EH (cell line): Measurements from ENCODE around the gene EVI5.

Experiments used
- DNase-seq: peaks from one replicate; pipeline ENCODE4 v3.0.0-alpha.2; 2015; ENCODE audit warnings: low read depth

EVI5 gene

DNA sequence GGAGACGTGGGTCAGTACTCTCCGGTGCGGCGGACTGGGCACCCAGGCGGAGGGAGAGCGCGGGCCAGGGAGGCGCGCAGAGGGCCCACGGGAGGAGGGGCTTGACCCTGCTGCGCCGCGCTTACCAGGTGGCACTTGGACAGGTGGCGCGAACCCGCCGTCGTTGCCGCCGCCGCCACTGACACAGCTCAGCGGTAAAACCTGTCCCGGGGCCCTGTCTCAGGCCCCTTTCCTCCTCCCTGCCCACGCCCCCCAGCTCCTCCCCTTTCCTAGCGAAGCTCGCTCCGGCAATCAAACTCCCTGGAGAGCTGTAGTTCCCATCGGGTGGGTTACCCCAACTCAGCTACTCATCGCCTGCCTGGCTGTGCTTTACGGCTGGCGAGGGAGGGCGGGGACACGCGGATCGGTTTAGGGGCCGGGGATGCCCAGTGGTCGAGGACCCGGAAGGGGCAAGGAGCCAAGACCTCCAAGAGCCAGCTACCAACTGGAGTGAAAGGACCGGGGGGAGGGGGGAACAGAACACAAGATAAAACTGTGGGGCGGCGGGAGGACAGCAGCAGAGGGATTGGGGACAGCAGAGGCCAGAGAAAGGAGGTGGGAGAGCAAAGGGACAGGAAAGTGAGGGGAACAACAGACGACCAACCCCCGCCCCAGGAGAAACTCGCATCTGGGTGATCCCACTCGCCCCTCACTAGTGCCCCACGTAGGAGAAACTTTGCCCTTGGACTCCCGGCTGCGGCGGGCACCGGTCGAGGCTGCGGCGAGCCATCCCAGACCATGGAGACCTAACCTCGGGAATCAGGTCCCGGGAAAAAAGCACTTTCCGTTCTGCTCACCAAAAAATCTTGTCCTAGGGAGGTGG lies 301.1 kb downstream of the EVI5 start:
- DNase-seq = no peak

DNA sequence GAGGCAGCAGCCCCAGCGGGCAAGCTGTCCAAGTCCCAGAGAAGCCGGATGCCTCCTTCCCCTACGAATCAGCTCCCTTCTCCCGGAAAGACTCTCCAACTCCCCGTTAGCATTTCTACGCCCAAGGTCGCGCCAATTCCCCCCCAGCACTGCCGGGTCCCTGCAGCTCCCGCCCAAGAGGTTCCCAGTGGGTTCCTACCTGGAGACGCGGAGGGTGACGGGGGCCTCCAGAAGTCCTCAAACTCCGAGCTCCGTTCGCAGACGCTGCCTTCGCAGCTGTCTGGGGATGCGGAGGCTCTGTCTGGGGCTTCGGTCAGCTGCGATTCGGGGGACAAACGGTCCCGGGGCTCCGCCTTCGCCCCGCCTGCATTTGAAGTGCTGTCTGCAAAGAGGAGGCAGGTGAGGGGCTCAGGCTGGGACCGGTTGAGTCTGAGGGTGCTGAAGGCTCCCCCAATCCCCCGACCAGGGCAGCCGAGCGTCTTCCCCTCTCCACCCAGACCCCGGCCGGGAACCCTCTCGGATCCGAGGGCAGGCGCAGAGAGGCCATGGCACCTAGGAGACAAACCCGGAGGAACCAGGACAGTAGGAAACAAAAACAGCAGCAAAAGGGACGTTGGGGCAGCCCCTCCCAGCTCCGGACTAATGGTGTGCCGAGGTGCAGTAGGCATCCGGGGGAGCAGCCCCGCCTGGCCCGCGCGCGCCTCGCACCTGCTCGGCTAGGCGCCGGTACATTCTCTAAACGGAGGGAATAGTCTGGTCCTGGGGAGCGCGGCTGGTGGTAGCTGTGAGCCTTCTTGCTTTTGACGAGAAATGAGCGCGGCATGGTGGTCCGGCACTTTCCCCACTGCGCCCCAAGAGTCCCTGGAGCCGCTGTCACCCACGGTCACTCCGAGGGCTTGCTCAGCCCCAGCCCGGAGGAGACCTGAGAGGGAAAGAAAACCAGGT lies 302.0 kb downstream of the EVI5 start:
- DNase-seq = peak; percentile 56

DNA sequence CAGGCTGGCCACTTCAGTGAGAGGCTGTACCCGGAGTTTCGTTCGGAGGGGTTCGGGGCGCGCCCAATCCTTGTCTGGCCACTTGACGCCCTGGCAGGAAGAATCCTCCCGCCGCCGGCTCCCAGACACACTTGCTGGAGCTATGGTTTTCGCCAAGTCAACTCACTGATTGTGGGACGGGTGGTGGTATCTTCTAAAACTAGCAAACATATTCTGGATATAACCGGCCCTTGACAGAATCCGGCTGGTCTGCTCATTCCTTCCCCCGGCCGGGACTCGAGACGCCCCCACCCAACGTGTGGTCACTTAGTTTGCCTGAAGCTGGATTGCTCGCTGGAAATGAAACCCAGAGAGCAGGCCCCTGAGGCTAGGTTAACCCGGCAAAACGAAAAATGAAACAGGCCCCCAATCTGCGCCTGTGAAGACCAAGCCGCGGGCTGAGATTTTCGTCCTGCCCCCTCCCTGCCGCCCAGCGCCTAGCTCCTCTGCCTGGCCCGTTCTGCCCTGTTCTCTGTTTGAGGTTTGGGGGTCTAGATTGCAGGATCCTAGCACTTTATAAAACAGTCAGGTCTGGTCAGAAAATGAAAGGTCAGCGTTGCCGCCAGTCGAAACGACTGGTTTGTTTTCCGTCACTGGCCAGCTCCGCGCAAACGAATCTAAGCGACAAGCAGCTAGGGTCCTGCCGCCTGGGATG lies 302.8 kb downstream of the EVI5 start:
- DNase-seq = no peak

DNA sequence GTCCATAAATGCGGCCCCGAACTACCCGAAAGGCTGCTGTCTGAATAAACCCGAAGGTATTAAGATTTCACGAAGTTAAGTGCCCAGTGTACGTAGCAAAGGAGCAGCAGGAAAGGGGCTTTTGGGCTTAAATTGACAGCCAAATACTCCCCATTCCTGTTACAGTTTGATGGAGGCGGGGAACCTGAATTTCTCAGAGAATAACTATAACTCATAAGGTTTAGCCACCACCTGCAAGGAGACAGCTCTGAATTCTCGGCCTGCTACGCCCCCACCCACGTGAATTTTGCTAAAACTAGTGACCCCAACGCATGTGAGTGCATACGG lies 303.3 kb downstream of the EVI5 start:
- DNase-seq = no peak

DNA sequence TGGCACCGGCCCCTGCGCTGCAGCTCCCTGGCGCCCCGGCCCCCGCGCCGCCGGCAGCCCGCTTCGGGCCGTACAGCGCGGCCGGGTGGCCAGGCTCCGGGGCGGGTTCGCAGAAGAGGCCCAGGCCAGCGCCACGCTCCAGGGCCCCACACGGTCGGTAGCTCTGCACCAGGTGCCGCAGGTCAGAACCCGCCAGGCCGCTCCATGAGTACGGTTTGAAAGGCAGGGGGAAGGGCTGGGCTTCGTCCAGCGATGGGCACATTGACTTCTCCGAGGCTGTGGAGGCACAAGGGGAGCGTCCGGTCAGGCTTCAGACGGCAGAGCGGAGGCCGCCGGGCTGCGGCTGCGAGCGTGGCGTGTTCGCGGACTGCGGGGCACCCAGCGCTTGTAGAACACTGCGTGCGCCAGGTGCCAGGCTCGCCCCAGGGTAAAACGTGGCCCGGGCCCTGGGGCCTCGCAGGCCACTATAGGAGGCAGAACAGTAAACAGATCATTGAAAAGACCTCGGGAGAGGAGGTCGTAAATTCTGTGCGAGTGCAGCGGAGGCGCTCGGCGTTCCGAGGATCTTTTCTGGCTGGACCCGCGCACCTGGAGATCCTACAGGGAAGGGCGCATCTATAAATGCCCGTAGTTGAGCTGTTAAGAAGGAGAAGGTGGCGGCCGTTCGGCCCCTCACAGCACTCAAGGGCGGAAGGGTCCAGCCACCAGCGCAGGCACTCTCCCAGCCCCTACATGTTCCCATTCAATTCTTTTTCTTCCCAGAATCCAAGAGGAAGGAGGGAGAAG lies 303.9 kb downstream of the EVI5 start:
- DNase-seq = no peak

DNA sequence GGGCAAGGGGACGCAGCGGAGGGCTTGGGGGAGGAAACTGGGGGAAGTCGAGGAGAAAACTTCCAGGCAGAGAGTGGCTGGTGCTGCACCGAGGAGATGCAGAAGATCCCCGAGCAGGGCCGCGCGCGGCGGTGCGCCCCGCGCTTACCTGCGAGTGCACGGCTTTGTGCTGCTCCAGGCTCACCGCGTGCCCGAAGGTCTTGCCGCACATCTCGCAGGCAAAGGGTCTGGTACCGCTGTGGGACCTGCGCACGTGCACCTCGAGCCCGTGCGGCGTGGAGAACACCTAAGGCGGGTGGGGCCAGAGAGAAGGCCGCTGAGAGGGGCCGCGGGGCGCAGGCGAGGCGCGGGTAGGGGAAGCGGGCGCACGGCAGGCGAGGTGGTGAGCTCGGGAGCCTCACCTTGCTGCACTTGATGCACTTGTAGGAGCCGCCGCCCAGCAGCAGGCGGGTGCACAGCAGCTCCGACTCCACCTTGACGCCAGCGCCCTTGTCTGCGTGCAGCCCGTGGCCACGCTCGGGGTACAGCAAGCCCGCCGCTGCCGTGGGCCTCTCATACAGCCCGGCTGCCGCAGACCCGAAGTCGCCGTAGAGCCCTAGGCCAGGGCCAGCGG lies 304.6 kb downstream of the EVI5 start:
- no peak for DNase-seq

DNA sequence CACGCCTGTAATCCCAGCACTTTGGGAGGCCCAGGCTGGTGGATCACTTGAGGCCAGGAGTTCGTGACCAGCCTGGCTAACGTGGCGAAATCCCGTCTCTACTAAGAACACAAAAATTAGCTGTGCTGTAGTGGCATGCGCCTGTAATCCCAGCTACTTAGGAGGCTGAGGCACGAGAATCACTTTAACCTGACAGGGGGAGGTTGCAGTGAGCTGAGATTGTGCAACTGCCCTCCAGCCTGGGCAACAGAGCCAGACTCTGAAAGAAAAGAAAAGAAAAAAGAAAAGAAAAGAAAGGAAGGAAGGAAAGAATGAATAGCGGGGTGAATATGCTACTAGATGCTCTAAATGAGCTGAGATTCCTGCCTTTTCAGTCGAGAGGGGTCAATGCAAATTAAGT lies 305.3 kb downstream of the EVI5 start:
- no peak for DNase-seq

DNA sequence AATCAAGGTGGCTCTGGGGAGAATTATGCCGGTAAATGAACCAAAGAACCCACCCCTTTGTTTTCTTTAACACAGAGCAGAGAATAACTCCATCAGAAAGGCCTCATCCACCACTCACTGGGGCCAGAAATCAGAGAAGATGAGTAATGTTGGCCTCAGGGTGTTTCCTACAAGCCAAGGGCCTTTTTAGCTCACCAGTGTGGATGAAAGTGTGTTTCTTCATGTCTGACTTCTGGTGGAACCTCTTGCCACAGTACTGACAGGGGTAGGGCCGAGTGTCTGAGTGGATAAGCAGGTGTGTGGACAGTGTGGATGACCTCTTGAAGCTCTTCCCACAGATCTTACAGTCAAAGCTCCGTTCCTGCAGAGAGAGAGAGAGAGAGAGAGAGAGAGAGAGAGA lies 306.5 kb downstream of the EVI5 start:
- DNase-seq = peak; percentile 37

DNA sequence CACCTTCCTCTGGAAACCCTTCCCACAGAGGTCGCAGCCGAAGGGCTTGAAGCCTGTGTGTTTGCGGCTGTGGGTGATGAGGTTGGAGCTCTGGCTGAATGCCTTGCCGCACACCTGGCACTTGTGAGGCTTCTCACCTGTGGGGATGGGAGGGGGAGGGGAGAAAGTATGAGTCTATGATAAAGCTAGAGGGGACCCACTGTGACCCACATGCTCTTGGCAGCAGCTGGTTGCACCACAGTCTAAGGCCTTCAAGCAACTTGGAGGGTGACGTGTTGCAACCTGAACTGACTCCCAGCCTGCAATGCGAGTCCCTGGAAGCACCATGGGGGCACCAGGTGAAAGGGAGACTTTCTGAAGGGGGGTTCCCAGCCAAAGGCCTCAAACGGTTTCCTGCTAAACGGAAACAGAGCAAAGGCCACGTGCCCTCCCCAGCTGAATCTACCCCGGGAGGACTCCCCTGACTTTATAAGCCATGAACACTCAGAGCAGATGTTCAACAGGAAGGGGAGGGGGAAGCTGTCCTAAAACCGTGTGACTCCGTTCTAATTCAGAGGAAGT lies 308.8 kb downstream of the EVI5 start:
- DNase-seq = no peak

DNA sequence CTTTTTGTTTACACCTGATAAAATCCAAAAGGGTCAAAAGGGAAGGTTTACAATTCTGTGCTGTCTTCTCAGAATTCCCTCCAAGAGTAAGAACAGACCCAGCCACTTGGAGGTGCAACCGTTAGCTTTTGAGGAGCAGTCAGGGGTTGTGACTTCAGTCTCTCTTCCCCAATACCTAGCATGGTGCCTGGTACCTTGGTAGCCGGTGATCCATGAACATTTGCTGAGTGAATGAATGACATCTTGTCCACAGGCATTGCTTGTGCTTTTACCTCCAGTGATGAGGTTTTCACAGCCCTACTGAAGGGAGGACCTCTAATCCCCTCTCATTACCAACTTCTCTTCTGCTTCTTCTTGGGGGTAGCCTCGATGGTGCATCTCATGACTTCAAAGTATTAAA lies 309.9 kb downstream of the EVI5 start:
- DNase-seq = no peak

DNA sequence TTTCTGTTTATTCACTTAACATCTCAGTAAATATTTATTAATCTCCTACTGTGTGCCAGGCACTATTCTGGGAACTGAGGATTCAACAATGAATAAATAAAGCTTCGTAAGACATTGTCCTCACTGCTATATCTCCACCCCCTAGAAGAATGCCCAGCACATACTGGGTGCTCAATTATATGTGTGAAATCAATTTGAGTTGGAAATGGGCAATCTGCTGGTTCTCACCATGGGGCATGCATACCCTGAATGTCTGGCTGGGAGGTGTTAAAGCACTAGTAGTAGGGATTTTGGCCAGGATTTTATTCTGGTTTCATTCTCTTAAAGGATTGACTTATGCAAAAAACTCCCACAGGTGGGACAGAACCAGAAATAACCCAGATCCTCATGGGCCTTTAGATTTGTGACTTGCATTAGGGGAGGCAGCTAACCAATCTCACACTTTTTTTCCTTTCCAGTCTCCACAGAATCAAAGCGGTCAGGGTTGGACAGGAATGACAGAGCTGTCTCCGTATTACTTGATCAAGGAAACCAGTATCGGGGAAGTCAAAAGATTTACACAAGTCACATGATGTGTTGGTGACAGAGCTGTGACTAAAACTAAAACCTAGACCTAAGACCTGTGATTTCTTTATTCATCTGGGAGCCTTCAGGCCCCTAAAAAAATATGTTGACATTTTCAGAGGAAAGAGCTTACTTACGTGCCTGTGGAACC lies 311.0 kb downstream of the EVI5 start:
- DNase-seq = no peak

DNA sequence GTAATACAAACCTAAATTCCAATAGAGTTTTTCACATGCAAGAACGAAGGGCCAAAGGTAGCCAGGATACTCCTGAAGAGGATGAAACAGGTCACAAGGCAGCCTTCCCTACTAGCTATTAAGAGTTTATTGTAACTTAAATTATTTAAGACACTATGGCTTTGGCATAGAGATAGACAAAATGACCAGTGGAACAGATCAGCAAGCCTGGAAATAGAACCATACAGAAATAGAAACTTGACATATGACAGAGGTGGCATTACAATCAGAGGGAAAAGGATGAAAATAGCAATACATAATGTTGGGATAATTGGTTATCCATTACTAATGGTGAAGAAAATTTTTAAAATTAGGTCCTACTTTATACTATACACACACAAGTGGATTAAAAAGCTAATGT lies 314.7 kb downstream of the EVI5 start:
- DNase-seq = no peak

DNA sequence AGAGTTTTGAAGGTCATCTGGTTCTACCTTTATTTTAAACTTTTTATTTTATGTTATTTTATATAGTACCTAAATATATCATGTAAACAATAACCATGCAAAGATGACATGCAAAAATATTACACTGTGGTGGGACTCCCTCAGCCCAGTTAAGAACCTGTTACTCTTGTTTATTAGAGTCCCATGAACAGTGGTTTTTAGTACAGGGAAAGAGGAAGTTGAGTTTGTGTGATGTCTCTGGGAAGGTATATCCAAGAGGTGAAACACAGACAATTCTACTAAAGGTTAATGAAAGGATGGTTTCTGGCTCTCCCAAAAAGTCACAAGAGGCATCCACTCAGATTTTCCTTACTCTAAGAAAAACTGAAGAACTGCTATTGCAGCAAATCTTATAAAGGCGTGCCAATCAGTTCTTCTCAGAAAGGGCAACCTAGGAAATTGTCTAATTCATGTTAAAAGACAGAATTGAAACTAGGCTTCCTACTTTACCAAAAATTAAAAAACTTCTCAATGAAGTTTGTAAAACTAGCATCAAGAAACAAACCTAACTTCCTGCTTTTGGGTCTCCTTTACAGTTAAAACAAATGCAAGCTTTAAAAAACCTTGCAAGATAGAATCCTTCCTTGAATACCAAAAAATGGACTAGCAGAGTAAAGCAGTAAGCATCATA lies 318.1 kb downstream of the EVI5 start:
- DNase-seq = no peak

DNA sequence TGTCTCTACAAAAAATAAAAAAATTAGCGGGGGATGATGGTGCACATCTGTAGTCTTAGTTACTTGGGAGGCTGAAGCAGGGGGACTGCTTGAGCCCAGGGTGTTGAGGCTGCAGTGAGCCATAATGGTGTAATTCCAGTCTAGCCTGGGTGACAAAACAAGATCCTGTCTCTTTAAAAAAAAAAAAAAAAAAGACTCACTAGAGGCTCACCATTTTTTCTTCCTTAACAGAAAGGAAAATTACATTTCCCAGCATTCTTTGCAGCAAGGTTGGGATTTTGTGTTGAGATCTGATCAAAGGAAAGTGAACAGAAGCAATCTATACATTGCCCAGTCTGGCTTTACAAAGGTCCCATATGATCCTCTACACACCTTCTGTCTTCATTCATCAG lies 319.7 kb downstream of the EVI5 start:
- DNase-seq = no peak

DNA sequence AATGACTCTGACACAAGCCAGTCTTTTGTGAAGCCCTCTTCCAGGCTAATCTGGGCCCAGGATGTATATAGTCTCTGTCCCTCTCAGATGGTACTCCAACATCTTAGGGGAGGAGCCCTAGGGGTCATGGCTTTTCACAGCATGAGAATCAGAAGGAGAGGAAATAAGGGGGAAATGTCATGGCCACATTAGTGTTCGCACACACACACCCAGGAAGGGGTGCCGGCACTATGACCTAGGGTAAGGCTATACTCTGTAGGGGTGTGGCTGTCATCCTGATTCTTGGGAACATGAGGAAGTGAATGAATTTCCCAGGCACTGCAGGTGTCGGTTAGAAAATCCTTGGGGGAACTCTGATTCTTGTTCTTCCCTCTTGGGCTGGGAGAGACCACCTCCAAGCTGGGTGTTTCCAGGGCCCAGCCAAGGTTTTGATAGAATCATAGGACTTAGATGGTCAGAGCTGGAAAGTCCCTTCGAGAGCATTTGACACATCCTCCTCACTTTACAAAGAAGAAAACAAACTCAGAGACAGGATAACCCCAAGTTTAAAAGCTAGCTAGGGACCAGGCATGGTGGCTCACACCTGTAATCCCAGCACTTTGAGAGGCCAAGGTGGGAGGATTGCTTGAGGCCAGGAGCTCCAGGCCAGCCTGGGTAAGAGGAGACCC lies 320.2 kb downstream of the EVI5 start:
- no peak for DNase-seq

DNA sequence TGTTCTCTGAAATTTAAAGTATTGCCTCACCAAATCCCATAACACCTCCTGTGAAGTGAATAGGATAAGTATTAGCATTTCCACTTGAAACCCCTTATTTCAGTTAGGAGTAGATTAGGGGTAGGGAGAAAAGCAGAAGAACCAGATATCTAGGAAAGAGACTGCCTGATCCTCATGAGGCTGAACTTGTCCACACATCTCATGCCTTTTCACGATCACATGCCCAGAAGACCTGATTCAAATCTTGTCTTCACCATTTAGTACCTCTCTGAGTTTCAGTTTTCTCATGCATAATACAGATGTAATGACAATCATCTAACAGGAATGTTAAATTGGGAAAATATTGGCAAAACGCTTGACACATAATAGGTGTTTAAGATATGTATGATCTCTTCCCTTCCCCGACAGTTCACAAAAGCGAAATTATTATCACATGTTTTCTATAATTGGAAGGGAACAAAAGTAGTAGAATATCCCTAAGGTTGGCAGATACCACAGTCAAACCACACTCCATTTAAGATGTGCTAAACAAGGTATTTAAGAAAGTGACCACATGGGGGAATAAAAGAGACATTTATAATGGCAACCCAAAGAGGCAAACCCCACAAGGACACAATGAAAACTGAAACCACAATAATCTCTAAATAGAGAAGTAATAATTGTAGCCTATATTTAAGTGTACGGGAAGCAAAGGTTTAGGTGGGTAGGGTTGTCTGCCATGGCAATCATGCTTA lies 323.4 kb downstream of the EVI5 start:
- DNase-seq = no peak

DNA sequence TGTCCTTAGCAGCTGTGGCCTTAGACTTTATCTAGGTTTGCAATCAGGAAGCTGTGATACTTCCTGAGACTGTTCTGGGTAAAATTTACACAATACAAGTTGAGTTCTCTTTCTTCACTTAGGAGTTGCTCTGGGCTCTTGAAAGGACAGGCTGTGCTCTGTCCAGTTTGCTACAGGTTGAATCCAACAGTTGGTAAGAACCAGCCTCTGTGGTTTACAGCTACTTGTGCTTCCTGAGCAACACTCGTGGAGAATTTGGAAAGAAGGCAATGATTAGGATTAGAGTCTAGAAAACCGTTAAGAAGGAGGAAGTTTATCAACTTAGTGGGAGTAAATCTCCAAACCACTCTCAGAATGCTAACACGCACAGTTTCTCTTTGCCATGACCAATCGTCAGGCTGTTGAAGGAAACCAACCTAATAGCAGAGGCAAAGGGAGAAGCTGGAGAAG lies 325.0 kb downstream of the EVI5 start:
- no peak for DNase-seq
